A204.1 (cell line): ENCODE data around the gene CARD16.
"Not testable (repeated sequence)": the region's sequence is repeated elsewhere in the genome, so short reads cannot be mapped to it uniquely, and the experiment has no call there.

ENCODE experiments used
- FAIRE-seq: peaks from 2 replicates; lab custom pipeline; 2012; peaks lifted over from hg19 to GRCh38; lab: Jason Lieb, UNC

The CARD16 gene

DNA sequence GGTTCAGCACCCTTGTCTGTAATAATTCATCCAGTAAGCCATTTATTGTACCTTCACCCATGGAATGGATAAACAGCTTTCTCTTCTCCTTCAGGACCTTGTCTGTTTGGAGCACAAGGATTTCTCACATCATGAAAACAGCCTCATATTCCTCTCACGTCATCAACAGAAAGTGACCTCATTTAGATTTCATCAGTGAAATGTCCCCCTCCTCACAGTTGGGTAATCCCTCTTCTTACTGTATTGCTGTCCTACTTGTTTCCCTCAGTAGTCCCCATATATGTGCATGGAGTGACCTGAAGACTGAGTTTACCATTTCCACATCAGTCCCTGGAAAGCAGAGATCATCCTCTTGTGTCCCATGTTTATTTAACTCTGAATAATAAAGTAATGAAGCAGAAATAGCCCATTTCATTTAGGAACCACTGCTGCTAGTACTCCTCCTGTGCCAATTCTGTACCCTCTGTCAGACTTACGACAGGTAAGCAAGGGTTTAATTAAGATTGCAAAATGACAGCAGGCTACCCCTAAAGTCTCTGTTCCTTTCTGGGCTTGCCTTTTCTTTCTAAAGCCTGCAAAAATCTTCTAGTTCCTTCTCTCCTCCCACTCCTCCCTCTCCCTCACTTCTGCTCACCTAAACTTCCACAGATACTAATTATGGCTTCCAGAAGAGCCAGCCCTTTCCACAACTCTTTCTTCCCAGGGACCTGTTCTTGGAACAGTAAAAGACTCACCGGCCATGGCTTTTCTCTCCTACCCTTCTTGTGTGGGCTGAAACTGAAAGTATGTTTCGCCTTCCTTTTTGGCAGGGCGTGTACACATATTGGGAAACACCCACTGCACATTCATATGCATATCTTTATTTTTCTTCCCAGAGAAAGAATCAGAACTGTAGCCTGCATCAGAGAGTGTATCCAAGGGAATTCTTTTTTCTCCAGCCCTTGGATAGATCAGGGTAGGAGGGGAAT, at the start of gene CARD16:
TSS of gene CARD16 (minus strand) at position 779 of the 968 bp plus-strand sequence. CDS start at position 741, 38 bp downstream.
- not testable (repeated sequence) for FAIRE-seq

DNA sequence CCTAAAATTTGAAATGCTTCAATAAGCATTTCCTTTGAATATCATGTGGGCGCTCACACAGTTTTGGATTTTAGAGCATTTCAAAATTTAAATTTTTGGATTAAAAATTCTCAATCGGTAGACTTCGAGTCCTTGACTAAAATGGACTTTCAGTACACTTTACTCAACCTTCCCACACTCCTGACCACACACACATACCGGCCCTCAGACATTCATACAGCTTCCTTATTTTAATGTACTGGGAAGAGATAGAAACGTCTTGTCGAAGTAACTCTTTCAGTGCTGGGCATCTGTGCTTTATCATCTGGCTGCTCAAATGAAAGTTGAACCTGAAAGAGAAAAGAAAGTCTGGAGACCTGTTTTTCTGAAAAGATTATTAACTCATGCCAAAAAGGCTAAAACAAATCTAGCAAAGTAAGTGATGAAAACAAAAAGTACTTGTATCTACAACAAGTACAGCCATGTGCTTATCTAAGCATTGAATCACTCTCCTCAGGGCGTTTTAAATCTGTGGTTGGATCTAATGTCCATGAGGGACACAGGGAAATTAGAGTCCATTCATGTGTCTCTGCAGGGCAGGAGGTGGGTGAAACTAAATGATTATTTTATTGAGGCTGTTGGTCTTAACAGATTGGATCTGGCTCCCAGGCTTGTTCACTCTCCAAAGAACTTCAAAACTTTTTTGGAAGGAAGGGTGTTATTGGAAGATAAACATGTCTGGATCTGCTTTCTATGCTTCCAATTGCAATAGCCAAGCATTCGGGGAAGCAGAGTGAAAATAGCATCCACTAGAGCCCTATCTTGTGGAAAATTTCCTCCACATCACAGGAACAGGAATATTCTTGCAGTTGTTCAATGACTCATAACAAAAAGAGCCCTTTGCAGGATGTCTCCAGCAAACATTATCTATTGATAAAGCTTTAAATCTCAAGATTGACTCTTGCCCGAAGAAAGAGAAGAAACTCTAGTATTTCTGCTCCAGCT, 47.4 kb upstream of the CARD16 start:
- FAIRE-seq, result no peak

DNA sequence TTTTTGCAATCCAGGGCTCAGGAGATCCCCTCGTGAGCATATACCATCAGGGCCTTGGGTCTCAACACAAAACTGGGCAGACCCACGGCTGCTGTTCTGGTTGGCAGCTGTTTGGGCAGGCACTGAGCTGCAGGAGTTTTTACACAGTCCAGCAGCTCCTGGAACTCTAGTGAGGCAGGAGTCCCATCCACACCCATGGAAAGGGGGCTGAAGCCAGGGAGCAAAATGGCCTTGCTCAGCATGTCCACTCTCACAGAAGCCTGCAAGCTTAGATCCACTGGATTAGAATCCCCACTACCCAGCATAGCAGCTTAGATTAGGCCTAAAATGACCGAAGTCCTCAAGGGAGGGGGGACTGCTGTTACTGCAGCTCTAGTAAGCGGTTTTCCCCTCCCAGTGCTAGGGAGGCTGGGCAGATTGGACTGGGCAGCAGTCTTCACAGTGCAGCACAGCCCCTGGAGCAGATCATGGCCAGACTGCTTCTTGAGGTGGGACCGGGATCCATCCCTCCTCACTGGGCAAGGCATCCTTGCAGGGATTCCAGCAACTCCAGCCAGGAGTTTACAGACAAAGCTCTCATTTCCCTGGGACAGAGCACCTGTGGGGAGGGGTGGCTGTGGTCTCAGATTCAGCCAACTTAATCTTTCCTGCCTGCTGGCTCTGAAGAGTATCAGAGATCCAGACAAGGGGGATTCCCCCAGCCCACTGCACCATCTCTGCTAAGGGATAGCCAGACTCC, 36.4 kb upstream of the CARD16 start:
- no peak for FAIRE-seq

DNA sequence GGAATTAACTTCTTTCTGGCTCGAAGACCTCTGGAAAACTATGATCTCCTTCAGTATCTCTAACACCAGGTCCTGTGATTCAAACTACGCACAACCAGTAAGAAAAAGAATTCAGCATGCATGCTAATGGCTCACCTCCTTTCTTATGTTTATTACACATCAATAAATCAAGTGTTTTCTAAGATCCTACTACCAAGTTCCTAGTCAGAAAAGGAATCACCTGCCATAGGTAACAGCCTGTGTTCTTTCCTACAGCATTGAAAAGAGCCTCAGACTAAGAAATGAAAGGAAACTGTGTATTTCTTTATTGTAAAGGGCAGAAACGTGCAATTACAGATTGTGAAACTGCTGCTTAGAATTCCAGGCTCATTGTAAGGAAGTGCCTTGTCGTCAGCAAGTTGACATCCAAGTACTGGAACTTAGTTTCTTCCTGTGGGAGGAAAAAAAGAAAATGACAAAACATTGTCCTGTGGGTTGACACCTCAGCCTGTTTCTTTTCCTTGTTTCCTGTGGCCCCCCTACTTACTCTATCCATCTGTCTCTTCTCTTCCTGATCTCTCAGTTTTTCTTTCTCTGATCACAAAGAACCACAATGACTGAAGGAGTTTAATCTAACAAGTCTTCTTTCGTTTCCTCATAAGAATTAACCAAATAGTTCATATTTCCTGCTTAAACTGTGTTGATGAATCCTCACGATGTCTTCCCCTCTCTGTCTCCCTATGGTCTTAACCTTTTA, 35.2 kb upstream of the CARD16 start:
- FAIRE-seq, result not testable (repeated sequence)

DNA sequence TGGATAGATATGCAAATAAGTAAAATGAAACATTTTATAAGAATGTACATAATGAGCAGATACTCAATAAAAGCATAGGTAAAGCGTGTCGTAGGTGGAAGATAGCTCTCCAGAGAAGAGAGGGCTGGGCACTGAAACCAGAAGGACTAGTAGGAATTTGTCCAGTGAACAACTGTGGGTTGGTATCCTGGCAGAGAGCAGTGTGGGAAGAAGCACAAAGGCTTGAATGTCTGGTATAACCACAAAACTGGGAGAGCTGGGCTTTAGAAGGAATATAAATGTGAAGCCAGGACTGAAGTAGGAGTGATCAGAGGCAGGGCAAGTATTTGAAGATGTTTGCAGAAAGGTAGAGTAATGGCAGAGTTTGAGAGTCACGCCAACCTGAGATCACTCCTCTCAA, 33.1 kb upstream of the CARD16 start:
- FAIRE-seq, result no peak

DNA sequence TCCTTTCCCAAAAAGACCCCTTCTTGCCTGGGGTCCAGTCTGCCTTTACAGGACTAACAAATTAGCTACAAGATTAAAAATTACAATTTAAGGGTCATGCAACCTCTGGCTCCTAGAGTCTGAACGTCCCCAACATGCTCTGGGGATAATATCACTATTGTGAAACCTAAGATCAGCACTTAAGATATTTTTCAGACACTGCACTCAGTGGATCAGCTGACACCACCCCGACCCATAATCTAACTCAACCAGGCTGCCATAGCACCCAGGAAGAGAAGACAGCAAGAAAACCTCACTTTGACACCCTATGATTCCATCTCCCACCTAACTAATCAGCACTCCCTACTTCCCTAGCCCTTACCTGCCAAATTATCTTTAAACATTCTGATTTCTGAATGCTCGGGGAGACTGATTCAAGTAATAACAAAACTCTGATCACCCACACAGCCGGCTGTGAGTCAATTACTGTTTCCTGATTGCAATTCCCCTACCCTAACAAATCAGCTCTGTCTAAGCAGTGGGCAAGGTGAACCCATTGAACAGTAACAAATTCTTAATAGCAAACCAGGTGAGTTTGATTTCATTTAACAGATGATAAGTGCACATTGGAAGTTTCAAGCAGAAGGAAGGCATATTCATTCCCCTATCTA, 32.1 kb upstream of the CARD16 start:
- FAIRE-seq, result not testable (repeated sequence)

DNA sequence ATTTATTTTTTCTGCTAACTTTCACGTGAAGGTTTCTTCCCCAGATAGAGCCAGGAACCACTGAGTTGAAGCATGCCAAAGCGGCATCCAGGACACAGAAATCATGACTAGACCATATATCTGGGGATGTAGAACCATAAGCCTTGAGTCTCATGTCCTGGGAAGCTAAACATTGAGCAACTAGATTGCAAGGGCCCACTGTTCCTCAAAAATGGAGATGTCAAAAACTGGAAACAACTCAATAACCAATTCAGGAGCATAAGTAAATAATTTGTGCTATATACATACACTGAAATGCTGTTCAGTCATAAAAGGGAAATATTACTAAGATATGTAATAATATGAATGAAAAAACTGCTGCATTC, 29.0 kb upstream of the CARD16 start:
- no peak for FAIRE-seq

DNA sequence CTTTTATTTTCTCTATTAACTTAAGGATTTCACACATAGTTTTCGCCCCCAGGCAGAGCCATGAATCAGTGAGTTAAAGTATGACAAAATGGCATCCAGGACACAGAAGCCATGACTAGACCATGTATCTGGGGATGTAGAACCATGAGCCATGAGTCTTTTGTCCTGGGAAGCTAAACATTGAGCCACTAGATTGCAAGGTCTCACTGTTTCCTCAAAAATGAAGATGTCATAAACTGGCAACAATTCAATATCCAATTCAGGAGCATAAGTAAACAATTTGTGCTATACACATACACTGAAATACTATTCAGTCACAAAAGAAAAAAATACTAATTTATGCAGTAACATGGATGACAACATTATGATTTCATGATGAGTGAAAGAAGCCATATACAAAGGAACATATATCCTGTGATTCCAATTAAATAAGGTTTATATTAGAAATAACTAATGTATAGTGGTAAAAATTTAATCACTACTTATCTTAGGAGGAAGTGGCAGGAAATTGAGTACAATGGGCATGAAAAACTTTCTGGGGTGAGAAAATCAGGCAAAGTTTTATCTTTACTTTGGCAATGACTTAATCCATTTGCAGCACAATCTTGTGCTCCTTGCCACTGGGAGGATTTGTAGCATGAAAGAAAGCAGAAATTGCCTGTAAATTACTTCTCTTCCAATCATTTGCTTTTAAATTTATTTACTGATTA, 28.5 kb upstream of the CARD16 start:
- no peak for FAIRE-seq

DNA sequence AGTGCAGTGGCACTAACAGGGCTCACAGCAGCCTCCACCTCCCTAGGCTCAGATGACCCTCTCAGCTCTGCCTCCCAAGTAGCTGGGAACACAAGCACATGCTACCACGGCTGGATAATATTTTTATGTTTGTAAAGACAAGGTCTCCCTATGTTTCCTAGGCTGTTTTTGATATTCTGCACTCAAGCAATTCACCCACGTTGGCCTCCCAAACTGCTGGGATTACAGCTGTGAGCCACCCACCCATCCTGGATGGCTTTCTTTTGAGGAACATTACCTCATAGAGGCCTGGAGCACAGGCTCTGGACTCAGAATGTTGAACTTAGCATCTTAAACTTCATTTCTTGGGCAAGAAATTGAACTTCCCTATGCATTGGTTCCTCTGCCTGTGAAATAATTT, 26.9 kb upstream of the CARD16 start:
- FAIRE-seq, result not testable (repeated sequence)

DNA sequence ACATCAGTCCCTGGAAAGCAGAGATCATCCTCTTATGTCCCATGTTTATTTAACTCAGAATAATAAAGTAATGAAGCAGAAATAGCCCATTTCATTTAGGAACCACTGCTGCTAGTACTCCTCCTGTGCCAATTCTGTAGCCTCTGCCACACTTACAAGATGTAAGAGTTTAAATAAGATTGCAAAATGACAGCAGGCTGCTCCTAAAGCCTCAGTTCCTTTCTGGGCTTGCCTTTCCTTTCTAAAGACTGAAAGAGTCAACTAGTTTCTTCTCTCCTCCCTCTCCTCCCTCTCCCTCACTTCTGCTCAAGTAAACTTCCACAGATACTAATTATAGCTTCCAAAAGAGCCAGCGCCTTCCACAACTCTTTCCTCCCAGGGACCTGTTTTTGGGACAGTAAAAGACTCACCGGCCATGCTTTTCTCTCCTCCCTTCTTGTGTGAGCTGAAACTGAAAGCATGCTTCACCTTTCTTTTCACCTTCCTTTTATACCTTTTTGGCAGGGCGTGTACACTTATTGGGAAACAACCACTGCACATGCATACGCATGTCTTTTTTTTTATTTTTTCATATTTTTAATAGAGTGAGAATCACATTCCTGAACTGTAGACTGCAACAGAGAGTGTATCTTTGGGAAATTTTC, 26.1 kb upstream of the CARD16 start:
- no peak for FAIRE-seq

DNA sequence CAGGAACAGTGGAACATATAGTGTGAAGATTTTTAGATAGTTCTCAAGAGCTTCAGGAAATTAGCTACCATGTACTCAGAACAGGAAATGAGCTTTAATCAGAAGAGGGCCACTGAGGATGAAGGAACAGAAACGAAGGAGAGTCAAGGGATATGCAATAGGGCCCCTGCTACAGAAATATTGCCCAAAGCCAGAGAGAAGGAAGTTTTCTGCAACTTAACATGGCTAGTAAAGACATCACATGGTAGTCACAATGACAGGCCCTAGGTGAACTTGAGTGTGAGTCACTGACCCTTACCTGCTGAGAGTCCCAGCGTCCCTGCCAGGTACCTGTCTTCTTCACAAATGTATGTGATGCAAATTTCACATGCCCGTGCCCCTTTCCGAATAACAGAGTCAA, 25.2 kb upstream of the CARD16 start:
- no peak for FAIRE-seq

DNA sequence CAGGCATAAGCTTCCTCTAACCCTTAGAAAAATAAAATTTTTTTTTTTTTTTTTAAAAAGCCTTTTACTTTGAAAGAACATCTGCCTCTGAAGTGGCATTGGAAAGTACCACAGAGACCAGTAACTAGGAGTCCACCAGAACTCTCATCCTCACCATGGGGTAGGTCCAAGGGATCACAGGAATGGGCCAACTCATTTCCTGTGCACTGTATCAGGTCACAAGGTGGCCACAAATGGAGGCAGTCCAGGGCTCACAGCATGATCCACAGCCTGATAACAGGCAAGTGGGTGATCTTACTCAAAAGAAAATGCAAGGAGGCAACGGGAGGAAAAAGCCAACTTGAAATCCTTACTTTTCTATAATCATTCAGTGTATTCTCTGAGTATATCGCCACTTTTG, 24.6 kb upstream of the CARD16 start:
- FAIRE-seq, result not testable (repeated sequence)

DNA sequence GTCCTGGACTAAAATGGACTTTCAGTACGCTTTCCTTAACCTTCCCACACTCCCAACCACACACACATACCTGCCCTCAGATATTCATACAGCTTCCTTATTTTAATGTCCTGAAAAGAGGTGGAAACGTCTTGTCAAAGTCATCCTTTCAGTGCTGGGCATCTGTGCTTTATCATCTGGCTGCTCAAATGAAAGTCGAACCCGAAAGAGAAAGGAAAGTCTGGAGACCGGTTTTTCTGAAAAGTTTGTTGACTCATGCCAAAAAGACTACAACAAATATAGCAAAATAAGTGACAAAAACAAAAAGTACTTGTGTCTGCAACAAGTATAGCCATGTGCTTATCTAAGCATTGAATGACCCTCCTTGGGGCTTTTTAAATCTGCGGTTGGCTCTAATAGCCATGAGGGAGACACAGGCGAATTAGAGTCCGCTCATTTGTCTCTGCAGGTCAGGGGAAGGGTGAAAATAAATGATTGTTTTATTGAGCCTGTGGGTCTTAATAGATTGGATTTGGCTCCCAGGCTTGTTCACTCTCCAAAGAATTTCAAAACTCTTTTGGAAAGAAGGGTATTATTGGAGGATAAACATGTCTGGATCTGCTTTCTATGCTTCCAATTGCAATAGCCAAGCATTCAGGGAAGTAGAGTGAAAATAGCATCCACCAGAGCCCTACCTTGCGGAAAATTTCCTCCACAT, 18.3 kb upstream of the CARD16 start:
- not testable (repeated sequence) for FAIRE-seq

DNA sequence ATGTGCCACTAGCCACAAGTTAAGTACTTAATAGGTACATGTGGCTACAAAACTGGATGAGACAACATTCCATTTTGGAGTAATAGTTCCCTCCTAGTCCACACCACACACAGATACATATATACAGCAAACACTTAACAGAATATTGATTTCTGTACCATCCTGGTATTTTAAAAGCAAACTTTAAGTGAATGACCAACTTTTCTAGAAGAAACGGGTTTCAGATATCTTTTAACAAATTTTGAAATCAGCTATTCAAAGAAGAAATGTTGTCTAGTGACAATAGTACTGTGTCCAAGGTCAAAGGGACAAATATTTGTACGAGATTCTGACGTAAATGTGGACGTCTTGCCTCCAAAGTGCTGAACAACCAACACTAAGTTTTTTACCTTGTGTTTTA, 12.3 kb upstream of the CARD16 start:
- FAIRE-seq, result no peak

DNA sequence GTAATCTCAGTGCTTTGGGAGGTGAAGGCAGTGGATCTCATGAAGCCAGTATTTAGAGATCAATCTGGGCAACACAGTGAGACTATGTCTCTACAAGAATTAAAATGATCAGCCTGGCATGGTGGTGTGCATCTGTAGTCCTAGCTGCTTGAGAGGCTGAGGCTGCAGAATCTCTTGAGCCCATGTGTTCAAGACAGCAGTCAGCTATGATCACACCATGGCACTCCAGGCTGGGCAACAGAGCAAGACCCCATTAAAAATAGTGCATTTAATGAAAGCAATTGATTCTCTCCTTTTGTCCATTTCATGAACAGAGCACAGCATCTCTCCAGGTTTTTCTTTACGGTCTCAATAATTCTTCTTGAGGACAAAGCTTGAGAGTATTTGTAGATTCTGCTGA, 11.3 kb upstream of the CARD16 start:
- FAIRE-seq, result no peak

DNA sequence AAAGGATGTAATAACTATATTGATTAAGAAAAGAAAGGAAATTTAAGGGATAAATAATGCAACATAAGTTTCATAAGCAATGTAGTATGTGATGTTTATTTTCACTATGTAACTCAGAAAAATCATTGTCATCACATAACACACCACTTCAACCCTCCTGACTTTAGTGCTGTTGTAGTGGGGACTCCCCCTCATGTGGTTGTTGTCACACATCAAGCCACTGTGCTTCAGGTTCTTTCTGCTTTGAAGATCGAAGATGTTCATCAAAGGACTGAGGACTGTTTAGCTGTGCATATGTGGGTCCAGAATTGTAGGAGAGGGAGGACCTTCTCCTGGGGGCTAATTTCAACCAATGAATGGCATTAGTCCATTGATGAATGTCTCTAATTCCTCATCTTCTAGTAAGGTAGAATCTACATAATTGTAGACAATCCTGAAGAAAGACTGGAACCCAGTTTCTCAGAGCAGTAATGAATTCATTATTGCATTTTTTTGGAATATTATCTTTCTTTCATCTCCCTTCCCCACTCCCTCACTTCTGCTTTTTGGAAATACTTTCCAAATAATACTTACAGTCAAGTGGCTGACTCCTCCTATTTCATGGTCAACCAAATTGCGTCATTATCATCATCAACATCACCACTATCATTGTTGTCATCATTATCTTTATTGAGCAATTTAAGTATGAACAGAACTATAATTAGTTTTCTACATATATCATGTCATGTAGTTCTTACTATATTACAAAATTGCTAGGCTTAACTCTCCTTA, 9.8 kb upstream of the CARD16 start:
- FAIRE-seq, result no peak

DNA sequence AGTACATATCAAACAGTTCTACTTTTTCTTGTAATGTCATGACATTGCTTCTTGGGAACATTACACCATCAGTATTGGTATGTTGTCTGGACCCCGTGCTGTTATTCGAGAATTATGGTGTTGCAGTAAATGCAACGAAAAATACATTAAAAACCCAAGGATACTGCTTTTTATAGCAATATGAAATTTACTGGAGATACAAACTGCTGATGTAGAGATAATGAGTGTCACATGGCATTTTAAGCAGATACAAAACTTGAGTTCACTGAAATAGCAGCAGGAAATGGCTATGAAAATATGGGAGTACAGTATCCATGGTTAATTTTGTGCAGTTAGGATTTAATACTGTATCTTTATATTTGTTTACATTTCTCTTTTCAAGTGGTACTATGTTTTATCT, 7.4 kb upstream of the CARD16 start:
- no peak for FAIRE-seq

DNA sequence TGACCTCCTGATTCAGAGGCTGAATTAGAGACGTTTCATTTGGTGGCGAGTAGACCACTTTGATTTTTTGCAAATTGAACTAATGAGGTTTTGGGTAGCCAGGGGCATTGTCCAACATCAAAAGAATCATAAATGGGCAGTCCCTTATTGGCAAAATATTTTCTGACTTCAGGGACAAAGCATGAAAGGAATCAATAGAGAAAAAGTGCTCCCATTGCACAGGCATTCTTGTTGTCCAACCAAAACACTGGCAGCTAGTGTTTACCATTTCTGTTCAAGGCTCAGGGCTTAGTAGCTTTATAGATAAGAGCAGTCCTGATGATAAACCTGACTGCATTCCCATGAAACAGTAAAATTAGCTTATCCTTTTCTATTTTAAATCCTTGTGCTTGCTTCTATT, 6.4 kb upstream of the CARD16 start:
- FAIRE-seq, result no peak
